ENCODE data around the gene TTC28.

- TF ChIP-seq ZNF274 (IDR thresholded peaks at IDR 0.05; ENCODE audit: low read depth, low read length) = no peak
- TF ChIP-seq YY1 (IDR thresholded peaks at IDR 0.05; ENCODE audit: insufficient read depth, insufficient read length) = no peak
Observed at GRCh38 chr22:28222052-28222451, 457.6 kb downstream of the TTC28 start.
